ENCODE data around the gene DUSP16.

Gene DUSP16

GRCh38 chr12:12481631-12482030, 81.0 kb downstream of the DUSP16 start:
- no peak overlapping the region for H4K91ac ChIP-seq (ENCODE audit: low read depth, low read length, poor library complexity)
- H2BK120ac ChIP-seq (ENCODE audit: low read depth, low read length): no peak overlapping the region
- H3K4me1 ChIP-seq (ENCODE audit: control insufficient read depth in 2 of 2, insufficient read depth in 1 of 2, low read depth in 1 of 2, low read length in 2 of 2): no peaks in the 10 kb centered on the region
- peaks cover 25 to 89% of the 10 kb centered on the region in 2 donors for H3K36me3 ChIP-seq (replicated peaks in 1 of 2; ENCODE audit: control insufficient read depth in 2 of 2, insufficient read depth in 2 of 2, low read length in 2 of 2)
- no CpG with 5 or more reads among the region's 2 CpGs for WGBS, 2 donors (ENCODE audit: extremely low coverage in 2 of 2, insufficient read length in 2 of 2, insufficient replicate concordance in 1 of 2)
- H2BK15ac ChIP-seq (ENCODE audit: low read length): no peak overlapping the region
- H3K18ac ChIP-seq (ENCODE audit: low read length): no peak overlapping the region
- no peak overlapping the region for H3K9ac ChIP-seq (ENCODE audit: low read depth, low read length, poor library complexity)
- DNase-seq (ENCODE audit: low spot score): no peak
- H3K27ac ChIP-seq (replicated peaks; ENCODE audit: low read length): no peak overlapping the region
- H3K27me3 ChIP-seq (ENCODE audit: control insufficient read depth in 3 of 3, insufficient read depth in 3 of 3, low read depth in 1 of 3, low read length in 3 of 3): no peaks in the 10 kb centered on the region
- H3K4me3 ChIP-seq (ENCODE audit: low read length in 2 of 2): no peak overlapping the region
- H2AK5ac ChIP-seq (ENCODE audit: low read depth, low read length): no peak overlapping the region
- H3K4me2 ChIP-seq (ENCODE audit: insufficient read depth, low read length, poor library complexity, severe bottlenecking): no peak overlapping the region
- H2AFZ ChIP-seq (ENCODE audit: low read length): no peak overlapping the region
- H3K4ac ChIP-seq (ENCODE audit: low read length): no peak overlapping the region
- H3K79me1 ChIP-seq (ENCODE audit: low read depth, low read length): no peaks in the 10 kb centered on the region
- peaks cover 0 to 2% of the 10 kb centered on the region in 2 donors for H3K9me3 ChIP-seq (replicated peaks in 1 of 2; ENCODE audit: control insufficient read depth in 2 of 2, insufficient read depth in 1 of 2, low read depth in 1 of 2, low read length in 2 of 2)
- H3K14ac ChIP-seq (ENCODE audit: low read length): no peak overlapping the region
- H3K23ac ChIP-seq (ENCODE audit: low read depth, low read length, poor library complexity): no peak overlapping the region
- H2BK5ac ChIP-seq (ENCODE audit: low read length): no peak overlapping the region
- H4K8ac ChIP-seq (ENCODE audit: low read depth, low read length): no peak overlapping the region
- no peak overlapping the region for H2BK12ac ChIP-seq (ENCODE audit: low read length)

- H4K91ac ChIP-seq (ENCODE audit: low read depth, low read length, poor library complexity): no peak overlapping the region
- no peak overlapping the region for H2AFZ ChIP-seq (ENCODE audit: low read length)
- H2BK12ac ChIP-seq (ENCODE audit: low read length): no peak overlapping the region
- no peak overlapping the region for H4K8ac ChIP-seq (ENCODE audit: low read depth, low read length)
- H3K27me3 ChIP-seq (ENCODE audit: control insufficient read depth in 3 of 3, insufficient read depth in 3 of 3, low read depth in 1 of 3, low read length in 3 of 3): no peaks in the 10 kb centered on the region
- no peak overlapping the region for H3K23ac ChIP-seq (ENCODE audit: low read depth, low read length, poor library complexity)
- no peak overlapping the region for H2BK15ac ChIP-seq (ENCODE audit: low read length)
- H3K36me3 ChIP-seq (replicated peaks in 1 of 2; ENCODE audit: control insufficient read depth in 2 of 2, insufficient read depth in 2 of 2, low read length in 2 of 2): peaks cover 25 to 91% of the 10 kb centered on the region in 2 donors
- H3K79me1 ChIP-seq (ENCODE audit: low read depth, low read length): no peaks in the 10 kb centered on the region
- H3K4me2 ChIP-seq (ENCODE audit: insufficient read depth, low read length, poor library complexity, severe bottlenecking): no peak overlapping the region
- no peak overlapping the region for H2AK5ac ChIP-seq (ENCODE audit: low read depth, low read length)
- H3K27ac ChIP-seq (replicated peaks; ENCODE audit: low read length): no peak overlapping the region
- no peak overlapping the region for H2BK5ac ChIP-seq (ENCODE audit: low read length)
- no CpG with 5 or more reads among the region's 5 CpGs for WGBS, 2 donors (ENCODE audit: extremely low coverage in 2 of 2, insufficient read length in 2 of 2, insufficient replicate concordance in 1 of 2)
- no peak overlapping the region for H3K4ac ChIP-seq (ENCODE audit: low read length)
- no peak overlapping the region for H3K4me3 ChIP-seq (ENCODE audit: low read length in 2 of 2)
- peaks cover 0 to 2% of the 10 kb centered on the region in 2 donors for H3K4me1 ChIP-seq (ENCODE audit: control insufficient read depth in 2 of 2, insufficient read depth in 1 of 2, low read depth in 1 of 2, low read length in 2 of 2)
- H3K18ac ChIP-seq (ENCODE audit: low read length): no peak overlapping the region
- H2BK120ac ChIP-seq (ENCODE audit: low read depth, low read length): no peak overlapping the region
- H3K9me3 ChIP-seq (replicated peaks in 1 of 2; ENCODE audit: control insufficient read depth in 2 of 2, insufficient read depth in 1 of 2, low read depth in 1 of 2, low read length in 2 of 2): no peaks in the 10 kb centered on the region
- no peak overlapping the region for H3K9ac ChIP-seq (ENCODE audit: low read depth, low read length, poor library complexity)
- DNase-seq (ENCODE audit: low spot score): no peak
- H3K14ac ChIP-seq (ENCODE audit: low read length): no peak overlapping the region
Measured at GRCh38 chr12:12480074-12480473, 82.6 kb downstream of the DUSP16 start.

- no peak overlapping the region for H2BK5ac ChIP-seq (ENCODE audit: low read length)
- no peaks in the 10 kb centered on the region for H3K27me3 ChIP-seq (ENCODE audit: control insufficient read depth in 3 of 3, insufficient read depth in 3 of 3, low read depth in 1 of 3, low read length in 3 of 3)
- no peak overlapping the region for H2BK15ac ChIP-seq (ENCODE audit: low read length)
- no peak for DNase-seq (ENCODE audit: low spot score)
- peaks cover 22 to 86% of the 10 kb centered on the region in 2 donors for H3K36me3 ChIP-seq (replicated peaks in 1 of 2; ENCODE audit: control insufficient read depth in 2 of 2, insufficient read depth in 2 of 2, low read length in 2 of 2)
- H3K4me2 ChIP-seq (ENCODE audit: insufficient read depth, low read length, poor library complexity, severe bottlenecking): no peak overlapping the region
- H3K23ac ChIP-seq (ENCODE audit: low read depth, low read length, poor library complexity): no peak overlapping the region
- H2BK12ac ChIP-seq (ENCODE audit: low read length): no peak overlapping the region
- no peak overlapping the region for H3K27ac ChIP-seq (replicated peaks; ENCODE audit: low read length)
- no peak overlapping the region for H2BK120ac ChIP-seq (ENCODE audit: low read depth, low read length)
- H3K79me1 ChIP-seq (ENCODE audit: low read depth, low read length): no peaks in the 10 kb centered on the region
- H4K8ac ChIP-seq (ENCODE audit: low read depth, low read length): no peak overlapping the region
- H2AFZ ChIP-seq (ENCODE audit: low read length): no peak overlapping the region
- no peak overlapping the region for H3K4me3 ChIP-seq (ENCODE audit: low read length in 2 of 2)
- H2AK5ac ChIP-seq (ENCODE audit: low read depth, low read length): no peak overlapping the region
- peaks cover 0 to 2% of the 10 kb centered on the region in 2 donors for H3K4me1 ChIP-seq (ENCODE audit: control insufficient read depth in 2 of 2, insufficient read depth in 1 of 2, low read depth in 1 of 2, low read length in 2 of 2)
- WGBS, 2 donors (ENCODE audit: extremely low coverage in 2 of 2, insufficient read length in 2 of 2, insufficient replicate concordance in 1 of 2): no CpG with 5 or more reads among the region's 14 CpGs
- no peak overlapping the region for H3K18ac ChIP-seq (ENCODE audit: low read length)
- H3K9me3 ChIP-seq (replicated peaks in 1 of 2; ENCODE audit: control insufficient read depth in 2 of 2, insufficient read depth in 1 of 2, low read depth in 1 of 2, low read length in 2 of 2): no peaks in the 10 kb centered on the region
- H4K91ac ChIP-seq (ENCODE audit: low read depth, low read length, poor library complexity): no peak overlapping the region
- H3K14ac ChIP-seq (ENCODE audit: low read length): no peak overlapping the region
- H3K9ac ChIP-seq (ENCODE audit: low read depth, low read length, poor library complexity): no peak overlapping the region
- H3K4ac ChIP-seq (ENCODE audit: low read length): no peak overlapping the region
Measured at GRCh38 chr12:12477532-12477890, 85.2 kb downstream of the DUSP16 start.

GRCh38 chr12:12476857-12477531, 85.7 kb downstream of the DUSP16 start:
- Histone ChIP-seq H2BK5ac (ENCODE audit: low read length) (no peak overlapping the region), H3K9me3 (replicated peaks in 1 of 2; ENCODE audit: control insufficient read depth in 2 of 2, insufficient read depth in 1 of 2, low read depth in 1 of 2, low read length in 2 of 2) (no peaks in the 10 kb centered on the region), H3K18ac (ENCODE audit: low read length) (no peak overlapping the region), H3K4me3 (ENCODE audit: low read length in 2 of 2) (no peak overlapping the region), H2BK15ac (ENCODE audit: low read length) (no peak overlapping the region), H3K14ac (ENCODE audit: low read length) (no peak overlapping the region), H4K91ac (ENCODE audit: low read depth, low read length, poor library complexity) (no peak overlapping the region), H2AK5ac (ENCODE audit: low read depth, low read length) (no peak overlapping the region), H3K4me1 (ENCODE audit: control insufficient read depth in 2 of 2, insufficient read depth in 1 of 2, low read depth in 1 of 2, low read length in 2 of 2) (peaks cover 0 to 2% of the 10 kb centered on the region in 2 donors), H3K27me3 (ENCODE audit: control insufficient read depth in 3 of 3, insufficient read depth in 3 of 3, low read depth in 1 of 3, low read length in 3 of 3) (no peaks in the 10 kb centered on the region), H3K36me3 (replicated peaks in 1 of 2; ENCODE audit: control insufficient read depth in 2 of 2, insufficient read depth in 2 of 2, low read length in 2 of 2) (peaks cover 19 to 81% of the 10 kb centered on the region in 2 donors), H2AFZ (ENCODE audit: low read length) (no peak overlapping the region), H2BK12ac (ENCODE audit: low read length) (no peak overlapping the region), H3K27ac (replicated peaks; ENCODE audit: low read length) (no peak overlapping the region), H3K23ac (ENCODE audit: low read depth, low read length, poor library complexity) (no peak overlapping the region), H3K4ac (ENCODE audit: low read length) (no peak overlapping the region), H4K8ac (ENCODE audit: low read depth, low read length) (no peak overlapping the region), H3K4me2 (ENCODE audit: insufficient read depth, low read length, poor library complexity, severe bottlenecking) (no peak overlapping the region), H3K9ac (ENCODE audit: low read depth, low read length, poor library complexity) (peak overlapping the region; percentile 6), H3K79me1 (ENCODE audit: low read depth, low read length) (no peaks in the 10 kb centered on the region), H2BK120ac (ENCODE audit: low read depth, low read length) (no peak overlapping the region)
- DNase-seq (ENCODE audit: low spot score): no peak
- WGBS, 2 donors (ENCODE audit: extremely low coverage in 2 of 2, insufficient read length in 2 of 2, insufficient replicate concordance in 1 of 2): no CpG with 5 or more reads among the region's 21 CpGs
